HCT116 (cell line): ENCODE results near the gene SMIM21. TPM values are rescaled to one million over a fixed set of nuclear protein-coding genes. Genes with fewer than 3 reads are reported as not detected.
A peak's percentile ranks its signal among the peaks of the same experiment; 100 is the strongest.

Experiments used
- ATAC-seq: fragments of 200-7000 bp; cut with Tn5 transposase; 2 replicates; pipeline ENCODE4 v1.9.1; 2020; ENCODE audit warnings: mild to moderate bottlenecking, moderate library complexity
- BruUV-seq: library from RNA; stranded (reverse); fragments of 400-500 nt; replicated peaks from 2 replicates; lab custom pipeline; 2021; lab: Mats Ljungman, UMichigan
- CTCF ChIA-PET: fragments of 300-600 bp; sonication (Branson Sonifier 250); formaldehyde crosslinking; loops from one replicate; lab custom pipeline; 2021; ENCODE audit warnings: antibody characterized with exemption; lab: Charles Lee
- POLR2A ChIA-PET: fragments of 300-600, 350-600 bp; sonication (Branson Sonifier 250); formaldehyde crosslinking; loops from one replicate; lab custom pipeline; 2021; ENCODE audit warnings: antibody characterized with exemption; lab: Charles Lee
- RAD21 ChIA-PET, 2 experiments: fragments of 300-600 bp; sonication (Branson Sonifier 250); formaldehyde crosslinking; loops; one replicate each; lab custom pipeline; 2023; ENCODE audit warnings: low total read pairs in 2 of 2; ENCODE audit not compliant: uncharacterized antibody in 2 of 2, unreplicated experiment in 2 of 2, low non-redundant PET in 1 of 2; lab: Charles Lee
- DNase-seq: peaks from one replicate; pipeline ENCODE4 v3.0.0-alpha.2; 2010; ENCODE audit warnings: low read depth, low spot score
- H2AFZ ChIP-seq: fragments of 200-600 bp; shearing (Covaris generic), sonication (generic); 2 replicates; pipeline ENCODE4 v1.6.1; 2017; ENCODE audit warnings: low read depth, mixed run types, mixed read lengths, antibody characterized with exemption, low read length; ENCODE audit not compliant: poor library complexity, severe bottlenecking
- H3K27ac ChIP-seq: 2 replicates; pipeline ENCODE4 v1.5.1; 2012; ENCODE audit warnings: low read depth, low read length
- H3K27me3 ChIP-seq: fragments of 200-600 bp; sonication (generic); 2 replicates; pipeline ENCODE4 v1.6.1; 2016; ENCODE audit warnings: mixed run types, low read length, mixed read lengths; ENCODE audit not compliant: insufficient read depth
- H3K36me3 ChIP-seq, 2 experiments: fragments of 200-500 bp in 1 of 2; fragments of 200-600 bp in 1 of 2; sonication (Bioruptor generic) in 1 of 2; sonication (generic) in 1 of 2; 2 replicates each; pipeline versions ENCODE4 v1.5.1 to v1.6.1; 2014 to 2016; ENCODE audit warnings: low read length in 2 of 2, inconsistent platforms in 1 of 2, mixed read lengths in 1 of 2, mixed run types in 1 of 2; ENCODE audit not compliant: insufficient read depth in 2 of 2, control insufficient read depth in 1 of 2
- H3K4me1 ChIP-seq, 2 experiments: fragments of 200-600 bp in 1 of 2; sonication (generic) in 1 of 2; 2 replicates each; pipeline versions ENCODE4 v1.5.1 to v1.6.1; 2012 to 2017; ENCODE audit warnings: low read length in 2 of 2, inconsistent platforms in 1 of 2, mild to moderate bottlenecking in 1 of 2, mixed read lengths in 1 of 2, mixed run types in 1 of 2, moderate library complexity in 1 of 2; ENCODE audit not compliant: insufficient read depth in 2 of 2, control insufficient read depth in 1 of 2
- H3K4me2 ChIP-seq: fragments of 200-600 bp; sonication (generic); 2 replicates; pipeline ENCODE4 v1.6.1; 2017; ENCODE audit warnings: mixed run types, low read length, mixed read lengths
- H3K4me3 ChIP-seq, 2 experiments: fragments of 200-600 bp in 1 of 2; sonication (generic) in 1 of 2; replicated peaks in 1 of 2; 2 replicates each; pipeline ENCODE4 v1.5.1; 2011 to 2016; ENCODE audit warnings: low read length in 2 of 2, control low read depth in 1 of 2, low read depth in 1 of 2, mild to moderate bottlenecking in 1 of 2, mixed read lengths in 1 of 2, mixed run types in 1 of 2
- H3K79me2 ChIP-seq: fragments of 200-600 bp; sonication (generic); 2 replicates; pipeline ENCODE4 v1.6.1; 2017; ENCODE audit warnings: mild to moderate bottlenecking, mixed run types, low read length, moderate library complexity, mixed read lengths; ENCODE audit not compliant: insufficient read depth
- H3K9ac ChIP-seq: fragments of 200-600 bp; sonication (generic); 2 replicates; pipeline ENCODE4 v1.6.1; 2016; ENCODE audit warnings: low read length, mixed read lengths
- H3K9me2 ChIP-seq: fragments of 200-600 bp; sonication (generic), shearing (Covaris generic); 2 replicates; pipeline ENCODE4 v1.6.1; 2017; ENCODE audit warnings: mixed run types, mild to moderate bottlenecking, moderate library complexity; ENCODE audit not compliant: insufficient read depth
- H3K9me3 ChIP-seq, 2 experiments: fragments of 200-500 bp in 1 of 2; fragments of 200-600 bp in 1 of 2; sonication (Bioruptor generic) in 1 of 2; sonication (generic) in 1 of 2; 2 replicates each; pipeline ENCODE4 v1.6.1; 2014 to 2017; ENCODE audit warnings: low read length in 2 of 2, mixed read lengths in 2 of 2, inconsistent platforms in 1 of 2, low read depth in 1 of 2, mild to moderate bottlenecking in 1 of 2, mixed run types in 1 of 2, moderate library complexity in 1 of 2; ENCODE audit not compliant: control insufficient read depth in 1 of 2, insufficient read depth in 1 of 2
- H4K20me1 ChIP-seq: fragments of 200-600 bp; sonication (generic), shearing (Covaris generic); 2 replicates; pipeline ENCODE4 v1.6.1; 2017; ENCODE audit warnings: mixed run types, mild to moderate bottlenecking, moderate library complexity; ENCODE audit not compliant: insufficient read depth
- CBX3 ChIP-seq: IDR thresholded peaks from 2 replicates; pipeline ENCODE4 v1.6.1; 2012; ENCODE audit warnings: low read depth
- EGR1 ChIP-seq: IDR thresholded peaks from 2 replicates; pipeline ENCODE4 v1.6.1; 2012; ENCODE audit warnings: low read depth
- EZH2 ChIP-seq: fragments of 200-600 bp; sonication (generic); IDR thresholded peaks from 2 replicates; pipeline ENCODE4 v1.6.1; 2017; ENCODE audit warnings: antibody characterized with exemption, mixed run types
- EZH2phosphoT487 ChIP-seq: fragments of 200-600 bp; IDR thresholded peaks from 2 replicates; pipeline ENCODE4 v1.6.1; 2018; ENCODE audit warnings: antibody characterized with exemption, borderline replicate concordance
- FOSL1 ChIP-seq: IDR thresholded peaks from 2 replicates; pipeline ENCODE4 v1.6.1; 2012; ENCODE audit warnings: low read depth
- JUND ChIP-seq: IDR thresholded peaks from 2 replicates; pipeline ENCODE4 v1.6.1; 2012
- POLR2A ChIP-seq: IDR thresholded peaks from 2 replicates; pipeline ENCODE4 v1.7.0; 2011; ENCODE audit warnings: borderline replicate concordance; ENCODE audit not compliant: insufficient read depth, insufficient read length; ENCODE audit errors: extremely low read depth
- POLR2AphosphoS5 ChIP-seq: IDR thresholded peaks from 2 replicates; pipeline ENCODE4 v1.6.1; 2011; ENCODE audit warnings: mild to moderate bottlenecking, low read depth, low read length, moderate library complexity
- RAD21 ChIP-seq: IDR thresholded peaks from 2 replicates; pipeline ENCODE4 v1.6.1; 2012; ENCODE audit warnings: low read depth, mild to moderate bottlenecking
- SIN3A ChIP-seq: IDR thresholded peaks from 2 replicates; pipeline ENCODE4 v1.6.1; 2012; ENCODE audit warnings: low read depth
- SP1 ChIP-seq: IDR thresholded peaks from 2 replicates; pipeline ENCODE4 v1.6.1; 2012; ENCODE audit warnings: low read depth
- SRF ChIP-seq: IDR thresholded peaks from 2 replicates; pipeline ENCODE4 v1.6.1; 2012; ENCODE audit warnings: low read depth
- TCF7L2 ChIP-seq: IDR thresholded peaks from 2 replicates; pipeline ENCODE4 v1.7.0; 2011; ENCODE audit warnings: borderline replicate concordance, inconsistent platforms; ENCODE audit not compliant: insufficient read depth, insufficient read length; ENCODE audit errors: extremely low read depth
- ZFX ChIP-seq: fragments of 450-650 bp; IDR thresholded peaks from 2 replicates; pipeline ENCODE4 v1.6.1; 2017
- ZNF274 ChIP-seq: fragments of 200-500 bp; sonication (Bioruptor generic); IDR thresholded peaks from 2 replicates; pipeline ENCODE4 v1.6.1; 2014; ENCODE audit warnings: mild to moderate bottlenecking, low read depth, low read length, inconsistent platforms
- intact Hi-C: fragments of 100-400 bp; cut with micrococcal nuclease; formaldehyde crosslinking; loops from 2 replicates; pipeline ENCODE4 v1.10.0; 2022
- total RNA-seq: library from RNA; stranded (reverse); gene quantifications from one replicate; pipeline ENCODE4 v1.2.1, GENCODE V29; 2021; ENCODE audit not compliant: unreplicated experiment
- TF ChIP-seq, protein P1 (sequence below): IDR thresholded peaks from 2 replicates; pipeline ENCODE4 v1.6.1; 2012
- TF ChIP-seq, protein P2 (sequence below): IDR thresholded peaks from 2 replicates; pipeline ENCODE4 v1.6.1; 2012; ENCODE audit warnings: low read depth
- TF ChIP-seq, protein P3 (sequence below), 3 experiments: fragments of 200-600 bp in 1 of 3; sonication (generic) in 1 of 3; IDR thresholded peaks in 2 of 3; conservative IDR thresholded peaks in 1 of 3; 2 replicates each; pipeline ENCODE4 v1.5.1; 2012 to 2017; ENCODE audit warnings: low read depth in 2 of 3, low read length in 2 of 3, antibody characterized with exemption in 1 of 3, borderline replicate concordance in 1 of 3, control low read depth in 1 of 3, mild to moderate bottlenecking in 1 of 3, mixed read lengths in 1 of 3, mixed run types in 1 of 3, moderate library complexity in 1 of 3; ENCODE audit not compliant: insufficient read depth in 1 of 3

The SMIM21 gene
- total RNA-seq, 1 experiment from 2014 or later: not detected

DNA sequence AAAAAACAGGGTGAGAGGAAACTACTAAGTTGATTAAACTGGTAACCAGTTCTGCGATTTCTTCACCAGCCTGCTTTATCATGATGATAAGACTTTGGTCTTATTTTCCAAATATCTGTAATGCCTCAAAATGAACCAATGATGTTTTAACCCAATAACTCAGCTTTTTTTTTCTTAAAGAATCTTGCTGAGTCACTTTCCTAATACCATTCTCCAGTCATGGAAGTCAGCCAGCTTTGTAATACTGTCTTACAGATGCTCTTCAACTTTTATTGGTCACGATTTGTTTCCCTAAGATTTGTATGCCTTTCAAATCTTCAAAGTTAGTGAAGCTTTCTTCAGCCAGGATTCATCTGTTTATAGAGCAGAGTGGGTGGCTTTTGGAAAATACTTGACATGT, 47.7 kb upstream of the SMIM21 start:
- Histone ChIP-seq H3K79me2 (no peaks in the 10 kb centered on the region), H4K20me1 (no peaks in the 10 kb centered on the region), H3K9me3 (no peaks in the 10 kb centered on the region), H2AFZ (peak overlapping the region; percentile 0), H3K27ac (no peak overlapping the region), H3K4me3 (no peak overlapping the region), H3K4me2 (no peak overlapping the region), H3K9me2 (no peaks in the 10 kb centered on the region), H3K9ac (no peak overlapping the region), H3K27me3 (no peaks in the 10 kb centered on the region), H3K36me3 (no peaks in the 10 kb centered on the region), H3K4me1 (peaks cover 0 to 10% of the 10 kb centered on the region in 2 experiments; a peak in 1 of 4 replicates)
- ATAC-seq (no peak), DNase-seq (no peak)
- ChIA-PET RAD21 (no interaction called here), POLR2A (no interaction called here), CTCF (no interaction called here)
- intact Hi-C loops: loop anchor here (10.0 kb wide), 1 partner anchor 430 kb away; no protein-coding TSS in a partner anchor
- no peak for TF ChIP-seq SIN3A
- TF ChIP-seq POLR2A: no peak
- no peak for TF ChIP-seq FOSL1
- no peak for TF ChIP-seq ZNF274
- TF ChIP-seq SP1: no peak
- no peak for TF ChIP-seq EZH2phosphoT487
- TF ChIP-seq ZFX: no peak
- TF ChIP-seq, protein P1, sequence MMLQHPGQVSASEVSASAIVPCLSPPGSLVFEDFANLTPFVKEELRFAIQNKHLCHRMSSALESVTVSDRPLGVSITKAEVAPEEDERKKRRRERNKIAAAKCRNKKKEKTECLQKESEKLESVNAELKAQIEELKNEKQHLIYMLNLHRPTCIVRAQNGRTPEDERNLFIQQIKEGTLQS: no peak
- no peak for TF ChIP-seq RAD21
- no peak for TF ChIP-seq CBX3
- TF ChIP-seq POLR2AphosphoS5: no peak
- no peak for TF ChIP-seq EGR1
- TF ChIP-seq, protein P2, sequence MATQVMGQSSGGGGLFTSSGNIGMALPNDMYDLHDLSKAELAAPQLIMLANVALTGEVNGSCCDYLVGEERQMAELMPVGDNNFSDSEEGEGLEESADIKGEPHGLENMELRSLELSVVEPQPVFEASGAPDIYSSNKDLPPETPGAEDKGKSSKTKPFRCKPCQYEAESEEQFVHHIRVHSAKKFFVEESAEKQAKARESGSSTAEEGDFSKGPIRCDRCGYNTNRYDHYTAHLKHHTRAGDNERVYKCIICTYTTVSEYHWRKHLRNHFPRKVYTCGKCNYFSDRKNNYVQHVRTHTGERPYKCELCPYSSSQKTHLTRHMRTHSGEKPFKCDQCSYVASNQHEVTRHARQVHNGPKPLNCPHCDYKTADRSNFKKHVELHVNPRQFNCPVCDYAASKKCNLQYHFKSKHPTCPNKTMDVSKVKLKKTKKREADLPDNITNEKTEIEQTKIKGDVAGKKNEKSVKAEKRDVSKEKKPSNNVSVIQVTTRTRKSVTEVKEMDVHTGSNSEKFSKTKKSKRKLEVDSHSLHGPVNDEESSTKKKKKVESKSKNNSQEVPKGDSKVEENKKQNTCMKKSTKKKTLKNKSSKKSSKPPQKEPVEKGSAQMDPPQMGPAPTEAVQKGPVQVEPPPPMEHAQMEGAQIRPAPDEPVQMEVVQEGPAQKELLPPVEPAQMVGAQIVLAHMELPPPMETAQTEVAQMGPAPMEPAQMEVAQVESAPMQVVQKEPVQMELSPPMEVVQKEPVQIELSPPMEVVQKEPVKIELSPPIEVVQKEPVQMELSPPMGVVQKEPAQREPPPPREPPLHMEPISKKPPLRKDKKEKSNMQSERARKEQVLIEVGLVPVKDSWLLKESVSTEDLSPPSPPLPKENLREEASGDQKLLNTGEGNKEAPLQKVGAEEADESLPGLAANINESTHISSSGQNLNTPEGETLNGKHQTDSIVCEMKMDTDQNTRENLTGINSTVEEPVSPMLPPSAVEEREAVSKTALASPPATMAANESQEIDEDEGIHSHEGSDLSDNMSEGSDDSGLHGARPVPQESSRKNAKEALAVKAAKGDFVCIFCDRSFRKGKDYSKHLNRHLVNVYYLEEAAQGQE: no peak
- TF ChIP-seq, protein P3, sequence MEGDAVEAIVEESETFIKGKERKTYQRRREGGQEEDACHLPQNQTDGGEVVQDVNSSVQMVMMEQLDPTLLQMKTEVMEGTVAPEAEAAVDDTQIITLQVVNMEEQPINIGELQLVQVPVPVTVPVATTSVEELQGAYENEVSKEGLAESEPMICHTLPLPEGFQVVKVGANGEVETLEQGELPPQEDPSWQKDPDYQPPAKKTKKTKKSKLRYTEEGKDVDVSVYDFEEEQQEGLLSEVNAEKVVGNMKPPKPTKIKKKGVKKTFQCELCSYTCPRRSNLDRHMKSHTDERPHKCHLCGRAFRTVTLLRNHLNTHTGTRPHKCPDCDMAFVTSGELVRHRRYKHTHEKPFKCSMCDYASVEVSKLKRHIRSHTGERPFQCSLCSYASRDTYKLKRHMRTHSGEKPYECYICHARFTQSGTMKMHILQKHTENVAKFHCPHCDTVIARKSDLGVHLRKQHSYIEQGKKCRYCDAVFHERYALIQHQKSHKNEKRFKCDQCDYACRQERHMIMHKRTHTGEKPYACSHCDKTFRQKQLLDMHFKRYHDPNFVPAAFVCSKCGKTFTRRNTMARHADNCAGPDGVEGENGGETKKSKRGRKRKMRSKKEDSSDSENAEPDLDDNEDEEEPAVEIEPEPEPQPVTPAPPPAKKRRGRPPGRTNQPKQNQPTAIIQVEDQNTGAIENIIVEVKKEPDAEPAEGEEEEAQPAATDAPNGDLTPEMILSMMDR (IDR thresholded peaks at IDR 0.05 in 2 of 3, conservative IDR thresholded peaks at IDR 0.05 in 1 of 3; ENCODE audit: borderline replicate concordance in 1 of 3, insufficient read depth in 1 of 3, low read depth in 2 of 3, low read length in 2 of 3): no peak
- TF ChIP-seq SRF: no peak
- TF ChIP-seq TCF7L2: no peak
- TF ChIP-seq EZH2: no peak
- no peak for TF ChIP-seq JUND
- BruUV-seq: no TSS peak
